GM21528 (cell line): ENCODE results near the gene CENPO.
"Not testable (repeated sequence)": the region's sequence is repeated elsewhere in the genome, so short reads cannot be mapped to it uniquely, and the experiment has no call there.

Experiments
- ATAC-seq: cut with Tn5 transposase; IDR thresholded peaks from one replicate; pipeline ENCODE4 v1.9.1; 2021; ENCODE audit warnings: mild to moderate bottlenecking, moderate library complexity; ENCODE audit not compliant: unreplicated experiment, low FRiP score

CENPO gene

DNA sequence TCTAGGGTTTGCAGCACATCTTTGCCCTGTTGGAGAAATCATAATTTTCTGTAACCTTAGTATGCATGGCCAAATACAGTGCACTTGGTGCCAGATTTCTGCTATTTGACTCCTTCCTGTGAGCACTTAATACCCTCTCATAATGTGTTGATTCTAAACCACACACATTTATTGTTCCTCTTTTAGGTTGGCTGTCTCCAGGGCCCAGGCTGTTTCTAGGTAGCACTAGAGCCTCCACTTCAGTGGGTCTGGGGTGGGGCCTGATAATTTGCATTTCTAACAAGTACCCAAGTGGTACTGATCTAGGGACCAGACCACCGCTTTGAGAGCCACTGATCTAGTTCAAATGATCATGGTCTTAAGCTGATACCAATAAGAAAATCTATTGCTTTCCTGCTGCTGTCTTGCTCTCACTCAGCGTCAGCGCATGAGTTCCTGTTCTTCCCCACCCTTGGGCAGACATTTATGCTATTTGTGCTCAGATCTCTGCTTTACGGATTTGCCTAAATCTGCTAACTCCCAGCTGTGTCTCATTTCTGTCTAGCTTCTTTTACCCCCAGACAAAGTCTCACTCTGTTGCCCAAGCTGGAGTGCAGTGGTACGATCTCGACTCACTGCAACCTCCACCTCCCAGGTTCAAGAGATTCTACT is 7.4 kb upstream of the CENPO start:
- ATAC-seq: peak; percentile 72

DNA sequence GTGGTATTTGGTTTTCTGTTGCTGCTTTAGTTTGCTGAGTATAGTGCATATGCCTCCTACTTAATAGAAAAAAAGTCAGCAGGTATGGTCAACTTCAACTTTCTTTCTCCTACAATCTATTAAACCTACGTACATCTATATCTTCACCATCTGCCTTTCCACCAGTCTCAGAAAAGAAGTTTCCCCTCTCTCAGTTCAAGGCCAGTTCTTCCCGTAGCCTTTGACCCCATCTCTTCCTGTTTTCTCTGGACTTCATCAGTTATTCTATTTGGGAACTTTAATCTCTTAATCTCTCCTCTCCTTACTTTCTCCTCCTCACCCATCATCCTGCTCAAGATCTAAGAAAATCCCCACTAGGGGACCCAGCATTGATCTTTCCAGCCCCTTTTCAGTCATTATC is 5.7 kb upstream of the CENPO start:
- ATAC-seq: no peak

- no peak for ATAC-seq
Observed at GRCh38 chr2:24788816-24789215, 4.4 kb upstream of the CENPO start.

GRCh38 chr2:24791452-24791851 is 1.8 kb upstream of the CENPO start:
- ATAC-seq: no peak

- no peak for ATAC-seq
Observed at GRCh38 chr2:24792542-24792873, 717 bp upstream of the CENPO start.

DNA sequence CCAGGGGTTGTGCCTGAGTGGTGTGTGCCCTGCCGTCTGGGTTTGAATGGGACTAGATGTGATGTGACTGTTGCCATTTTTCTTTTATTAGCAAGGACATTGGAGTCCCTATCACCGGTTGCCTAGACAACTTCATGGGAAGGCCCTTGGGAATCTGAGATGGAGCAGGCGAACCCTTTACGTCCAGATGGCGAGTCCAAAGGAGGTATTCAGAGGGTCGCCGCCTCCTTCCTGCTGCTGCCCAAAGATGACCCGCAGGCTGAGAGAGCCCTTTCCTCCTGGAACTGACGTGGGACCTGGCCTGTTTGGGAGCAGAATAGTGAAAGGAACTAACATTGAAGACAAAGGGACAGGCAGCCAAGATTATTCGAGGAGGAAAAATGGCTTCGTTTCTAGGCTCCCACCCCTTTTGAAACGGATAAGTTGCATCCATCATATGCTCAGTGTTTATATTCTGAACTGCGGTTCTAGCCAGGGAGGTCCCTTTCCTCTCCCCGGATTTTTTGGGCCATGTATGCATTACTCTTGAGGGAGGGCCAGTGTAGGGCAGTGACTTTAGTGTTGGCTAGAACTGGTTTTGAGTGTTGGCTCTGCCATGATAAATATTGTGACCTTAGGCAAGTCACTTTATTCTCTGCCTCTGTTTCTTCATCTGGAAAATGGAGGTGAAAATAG is 673 bp downstream of the CENPO start:
- ATAC-seq: no peak

- ATAC-seq: no peak
Observed at GRCh38 chr2:24797644-24798043, 4.4 kb downstream of the CENPO start.

GRCh38 chr2:24800487-24800886 is 7.3 kb downstream of the CENPO start:
- not testable (repeated sequence) for ATAC-seq

DNA sequence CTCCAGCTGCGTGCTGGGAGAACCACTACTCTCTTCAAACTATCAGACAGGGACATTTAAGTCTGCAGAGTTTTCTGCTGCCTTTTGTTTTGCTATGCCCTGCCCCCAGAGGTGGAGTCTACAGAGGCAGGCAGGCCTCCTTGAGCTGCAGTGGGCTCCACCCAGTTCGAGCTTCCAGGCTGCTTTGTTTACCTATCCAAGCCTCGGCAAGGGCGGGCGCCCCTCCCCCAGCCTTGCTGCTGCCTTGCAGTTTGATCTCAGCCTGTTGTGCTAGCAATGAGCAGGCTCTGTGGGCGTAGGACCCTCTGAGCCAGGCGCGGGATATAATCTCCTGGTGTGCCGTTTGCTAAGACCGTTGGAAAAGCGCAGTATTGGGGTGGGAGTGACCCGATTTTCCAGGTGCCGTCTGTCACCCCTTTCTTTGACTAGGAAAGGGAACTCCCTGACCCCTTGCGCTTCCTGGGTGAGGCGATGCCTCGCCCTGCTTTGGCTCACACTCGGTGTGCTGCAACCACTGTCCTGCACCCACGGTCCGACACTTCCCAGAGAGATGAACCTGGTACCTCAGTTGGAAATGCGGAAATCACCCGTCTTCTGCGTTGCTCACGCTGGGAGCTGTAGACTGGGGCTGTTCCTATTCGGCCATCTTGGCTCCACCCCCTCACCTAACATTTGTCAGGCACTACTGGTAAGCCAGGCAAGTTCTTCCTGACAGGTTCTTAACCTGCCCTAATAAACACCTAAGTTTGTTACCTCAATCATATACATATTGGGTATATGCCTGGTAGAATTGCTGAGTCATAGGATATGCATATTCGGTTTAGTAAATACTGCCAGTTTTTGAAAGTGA is 12.8 kb downstream of the CENPO start:
- not testable (repeated sequence) for ATAC-seq

DNA sequence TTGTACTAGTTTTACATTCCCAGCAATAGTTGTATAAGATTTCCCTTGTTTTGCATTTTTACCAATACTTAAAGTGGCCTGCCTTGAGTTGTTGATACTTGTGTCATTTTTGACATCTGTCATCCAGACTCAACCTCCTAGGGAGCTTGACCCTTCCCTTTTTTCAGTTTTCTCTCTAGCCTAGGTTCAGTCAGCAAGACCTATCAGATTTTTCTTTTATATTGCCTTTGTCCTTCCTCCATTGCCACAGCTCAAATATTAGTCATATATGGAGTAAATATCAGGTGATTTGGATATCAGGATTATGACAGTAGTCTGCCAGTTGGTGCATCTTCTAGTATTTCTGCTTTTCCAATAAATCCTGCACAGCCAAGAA is 13.4 kb downstream of the CENPO start:
- ATAC-seq: no peak

DNA sequence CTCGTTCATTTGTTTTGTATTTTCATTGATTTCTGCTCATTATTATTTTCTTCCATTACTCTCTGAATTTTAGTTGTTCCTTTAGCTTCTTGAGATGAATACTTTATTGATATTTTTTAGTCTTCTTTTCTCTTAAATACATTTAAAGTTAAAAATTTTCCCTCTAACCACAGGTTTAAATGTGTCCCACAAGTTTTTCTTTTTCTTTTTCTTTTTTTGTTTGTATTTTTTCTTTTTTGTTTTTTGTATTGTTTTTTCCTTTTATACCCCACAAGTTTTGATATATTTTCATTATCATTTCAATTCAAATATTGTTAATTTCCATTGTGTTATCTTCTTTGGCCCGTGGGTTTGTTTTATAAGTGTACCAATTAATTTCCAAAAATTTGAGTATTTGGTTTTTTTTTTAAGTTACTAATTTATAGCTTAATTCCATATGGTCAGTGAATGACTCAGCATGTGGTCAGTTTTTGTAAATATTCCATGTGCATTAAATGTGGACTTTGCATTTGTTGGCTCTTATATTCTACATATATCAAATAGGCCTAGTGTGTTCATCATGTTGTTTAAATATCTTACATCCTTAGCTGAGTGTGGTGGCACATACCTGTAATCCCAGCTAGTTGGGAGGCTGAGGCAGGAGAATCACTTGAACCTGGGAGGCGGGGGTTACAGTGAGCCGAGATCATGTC is 16.2 kb downstream of the CENPO start:
- no peak for ATAC-seq

DNA sequence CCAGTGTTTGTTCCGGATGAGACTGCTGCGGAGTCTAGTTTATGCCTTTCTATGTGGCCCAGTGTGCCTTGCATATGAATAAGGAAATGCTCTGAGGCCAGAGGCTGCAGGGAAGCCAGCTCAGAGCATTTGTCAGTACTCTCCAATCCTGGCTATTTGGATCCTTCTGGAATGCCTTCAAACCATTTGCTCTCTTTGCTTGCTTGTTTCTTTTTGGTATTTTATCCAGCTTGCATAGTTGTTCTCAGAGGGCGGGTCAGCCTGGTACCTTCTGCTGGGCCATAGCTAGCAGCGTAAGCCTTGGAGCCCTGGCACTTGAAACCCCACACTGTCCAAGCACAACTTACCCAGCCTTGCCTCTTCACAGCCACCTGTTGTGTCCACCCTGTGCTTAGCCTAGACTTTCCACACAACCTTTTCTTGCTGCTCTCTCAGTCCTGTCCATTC is 20.5 kb downstream of the CENPO start:
- no peak for ATAC-seq

DNA sequence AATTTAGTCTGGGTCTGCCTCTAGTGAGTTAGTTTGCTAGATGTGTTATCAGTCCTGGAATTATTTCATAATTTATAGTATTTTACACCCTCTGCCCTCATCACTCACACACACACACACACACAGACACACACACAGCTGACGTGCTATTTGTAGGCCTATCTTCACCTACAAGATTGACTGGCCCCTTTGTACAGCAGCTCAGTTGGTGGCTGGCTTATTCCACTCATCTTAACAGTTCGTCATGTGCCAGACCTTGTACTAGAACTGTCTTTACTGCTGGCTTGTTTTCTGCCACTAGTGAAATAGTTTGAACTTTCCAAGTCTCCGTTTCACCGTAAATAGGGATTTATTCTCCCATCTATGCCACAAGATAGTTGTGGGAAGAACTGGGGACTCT is 21.3 kb downstream of the CENPO start:
- ATAC-seq: no peak

GRCh38 chr2:24815171-24815570 is 21.9 kb downstream of the CENPO start:
- no peak for ATAC-seq

DNA sequence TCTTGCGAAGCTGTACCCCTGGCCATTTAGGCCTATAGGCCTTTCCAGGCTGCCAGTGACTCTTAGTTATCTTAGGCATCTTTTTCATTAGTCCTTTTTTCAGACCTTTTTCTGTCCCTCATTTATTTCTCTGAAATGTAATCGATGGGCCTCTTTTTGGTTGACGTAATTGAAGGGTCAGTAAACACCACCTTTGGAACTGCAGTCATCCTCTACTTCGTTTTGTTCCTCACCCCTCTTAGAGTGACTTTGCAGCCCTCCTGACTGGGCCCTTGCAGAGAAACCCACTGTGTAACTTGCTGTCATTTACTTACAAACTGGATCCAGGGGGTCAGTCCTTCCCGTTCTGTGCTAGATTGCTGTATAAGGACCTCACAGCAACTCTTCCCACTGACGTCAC is 23.2 kb downstream of the CENPO start:
- ATAC-seq: no peak

- ATAC-seq: no peak
Observed at GRCh38 chr2:24816884-24817283, 23.7 kb downstream of the CENPO start.

- ATAC-seq: no peak
Observed at GRCh38 chr2:24818721-24819167, 25.5 kb downstream of the CENPO start.

GRCh38 chr2:24819442-24820174 is 26.4 kb downstream of the CENPO start:
- no peak for ATAC-seq

- no peak for ATAC-seq
Observed at GRCh38 chr2:24820175-24820513, 26.9 kb downstream of the CENPO start.
